Right ventricle myocardium inferior (tissue), 1 donor: ENCODE data around the gene SPINK8. TPM values are rescaled to one million over a fixed set of nuclear protein-coding genes. Genes with fewer than 3 reads are reported as not detected.

Experiments used
- microRNA-seq: library from miRNA; unstranded; fragments of <30 nt; microRNA quantifications from one replicate; pipeline ENCODE4 v1.2.0, GENCODE V29; 2020
- total RNA-seq: library from RNA; stranded (reverse); fragmentation: NEBNext Ultra II Directional; extraction: Animal tissue kit (Norgen Biotek cat#: 25700); gene quantifications from one replicate; pipeline ENCODE4 v1.2.1, GENCODE V29; 2021
- donor health status: DM: no; HTN: yes; CAD: no; lungs with severe emphysema.

SPINK8 gene
- total RNA-seq, 1 donor from 2014 or later = not detected

Small RNA genes lying within 50 kb of the gene (microRNA-seq; reads per million reads assigned to microRNA genes)
- not detected for gene MIR2115

Other genes with a start within 250 kb of the SPINK8 start
- 1.1 TPM for gene CDC25A, start 145.2 kb downstream of the SPINK8 start, total RNA-seq
- gene CAMP, start 110.2 kb downstream of the SPINK8 start, total RNA-seq = 1.5 TPM
- gene ZNF589, start 92.6 kb downstream of the SPINK8 start, total RNA-seq = 6.2 TPM
- gene NME6, start 32.3 kb downstream of the SPINK8 start, total RNA-seq = 20.0 TPM
- not detected for gene FBXW12, start 38.6 kb upstream of the SPINK8 start, total RNA-seq
- 45.4 TPM for gene PLXNB1, start 96.4 kb upstream of the SPINK8 start, total RNA-seq
- 13.3 TPM for gene CCDC51, start 106.5 kb upstream of the SPINK8 start, total RNA-seq
- gene TMA7, start 106.6 kb upstream of the SPINK8 start, total RNA-seq = 251 TPM
- 3.2 TPM for gene ATRIP, start 113.1 kb upstream of the SPINK8 start, total RNA-seq
- gene SHISA5, start 170.5 kb upstream of the SPINK8 start, total RNA-seq = 57.3 TPM
- gene PFKFB4, start 223.1 kb upstream of the SPINK8 start, total RNA-seq = 2.4 TPM
- not detected for gene UCN2, start 230.1 kb upstream of the SPINK8 start, total RNA-seq